CD4-positive, alpha-beta T cell treated with Interleukin-17A for 1 hour (primary cell): ENCODE results near the gene SFTPB.
"Not testable (repeated sequence)": the region's sequence is repeated elsewhere in the genome, so short reads cannot be mapped to it uniquely, and the experiment has no call there.

Experiments
- DNase-seq: peaks from one replicate; pipeline ENCODE4 v3.0.0-alpha.2; 2020

SFTPB gene

DNA sequence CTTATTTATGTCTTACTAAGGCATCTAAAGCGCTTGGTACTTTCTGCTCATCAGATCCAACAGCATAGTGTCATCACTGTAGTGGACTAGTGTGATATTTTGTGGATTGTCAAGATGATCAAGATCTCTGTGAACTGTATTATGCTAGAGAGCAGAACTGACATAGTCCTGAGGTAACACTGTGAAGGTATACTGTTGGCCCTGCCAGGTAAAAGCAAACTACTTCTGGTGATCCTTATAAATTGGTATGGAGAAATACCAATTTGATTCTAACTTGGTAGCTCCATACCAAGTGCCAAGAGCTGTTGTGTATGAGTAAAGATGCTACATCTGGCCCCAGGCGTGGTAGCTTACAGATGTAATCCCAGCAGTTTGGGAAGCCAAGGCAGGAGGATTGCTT is 15.9 kb downstream of the SFTPB start:
- no peak for DNase-seq

DNA sequence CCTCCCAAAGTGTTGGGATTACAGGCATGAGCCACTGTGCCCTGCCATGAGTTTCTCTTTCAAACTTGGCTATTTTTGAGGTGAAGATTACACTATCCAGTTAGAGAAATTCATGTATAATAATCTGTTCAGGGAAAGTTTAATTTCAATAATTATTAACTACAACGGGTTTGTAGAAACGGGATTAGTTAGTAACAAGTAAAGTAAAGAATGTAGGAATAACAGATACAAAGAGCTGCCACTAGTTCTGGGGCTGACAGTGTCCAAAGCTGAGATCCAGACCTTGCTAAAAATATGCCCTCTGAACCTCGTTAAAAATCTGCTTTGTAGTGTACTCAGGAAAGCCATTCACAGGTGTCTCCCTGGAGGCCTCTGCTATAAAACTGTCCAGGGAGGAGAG is 16.9 kb downstream of the SFTPB start:
- DNase-seq: no peak

GRCh38 chr2:85650456-85650855 is 17.5 kb downstream of the SFTPB start:
- no peak for DNase-seq

DNA sequence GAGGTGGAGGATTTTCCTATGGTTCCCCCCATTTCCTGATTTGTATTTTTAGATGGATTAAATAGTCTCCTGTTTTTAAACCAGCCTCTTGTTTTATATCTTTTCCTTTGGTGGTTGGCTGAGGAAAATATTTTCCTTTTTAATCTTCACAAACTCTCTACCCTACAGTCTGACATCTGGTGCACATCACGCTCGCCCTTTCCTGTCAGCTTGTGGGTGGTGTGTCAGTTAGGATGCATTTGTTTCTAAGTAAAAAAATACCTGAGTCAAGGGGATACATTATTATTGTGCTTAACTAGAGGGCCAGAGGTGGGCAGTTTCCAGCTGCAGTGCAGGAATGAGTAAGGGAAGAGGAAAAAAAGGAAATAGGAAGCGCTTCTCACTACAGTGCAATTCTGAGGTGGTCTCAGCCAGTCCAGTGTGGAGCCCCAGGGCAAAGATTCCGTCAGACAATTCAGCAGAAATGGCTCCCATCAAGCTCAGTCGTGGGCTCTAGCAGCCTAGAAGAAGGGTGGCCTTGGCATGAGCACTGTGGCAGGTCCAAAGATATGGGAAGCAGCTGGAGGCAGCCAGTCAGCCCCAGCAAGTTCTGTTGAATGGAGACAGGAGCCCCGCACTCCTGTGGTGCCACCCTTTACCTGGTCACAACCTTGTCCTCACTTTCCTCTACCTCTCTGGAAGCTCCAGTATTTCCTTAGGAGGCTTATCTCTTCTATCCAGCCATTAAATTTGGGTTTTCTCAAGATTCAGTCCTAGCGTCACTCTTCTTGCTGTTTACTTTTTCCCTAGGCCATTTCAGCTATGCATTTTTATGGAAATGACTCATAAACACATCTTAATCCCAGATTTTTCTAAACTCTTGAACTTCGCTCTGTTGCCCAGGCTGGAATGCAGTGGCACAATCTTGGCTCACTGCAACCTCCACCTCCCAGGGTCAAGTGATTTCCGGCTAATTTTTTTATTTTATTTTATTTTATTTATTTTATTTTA is 18.5 kb downstream of the SFTPB start:
- DNase-seq: no peak

- peak; percentile 11 for DNase-seq
Observed at GRCh38 chr2:85648619-85649018, 19.4 kb downstream of the SFTPB start.

DNA sequence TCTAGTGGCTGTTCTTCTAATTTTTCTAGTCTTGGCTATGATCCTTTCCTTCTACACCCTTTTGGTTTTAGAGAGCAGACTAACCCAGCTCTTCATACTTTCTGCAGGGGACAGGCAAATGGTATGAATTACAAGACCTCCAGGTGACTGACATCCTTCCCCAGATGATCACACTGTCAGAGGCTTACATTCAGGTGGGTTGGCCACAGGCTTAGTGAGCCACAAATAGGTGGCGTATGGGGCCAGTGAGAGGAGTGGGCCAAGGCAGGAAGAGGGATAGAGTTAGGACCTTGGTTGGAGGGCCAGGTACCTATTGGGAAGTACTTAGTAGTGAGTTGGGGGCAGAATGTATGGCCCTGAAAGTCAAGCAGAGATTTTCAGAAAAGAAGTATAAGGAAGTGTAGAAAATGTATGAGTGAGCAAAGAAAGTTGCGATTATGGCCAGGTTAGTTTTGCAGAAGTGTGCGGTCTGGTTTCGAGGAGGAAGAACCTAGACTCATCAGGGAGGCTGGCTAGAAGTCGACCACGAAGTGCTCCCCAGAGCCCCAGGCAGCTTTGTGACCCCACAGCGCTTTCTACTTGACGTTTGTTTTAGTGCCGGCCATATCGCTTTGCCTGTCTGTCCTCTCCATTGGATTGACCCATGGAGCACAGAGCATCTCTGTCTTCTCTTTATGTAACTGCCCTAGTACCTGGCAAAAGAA is 20.0 kb downstream of the SFTPB start:
- no peak for DNase-seq

DNA sequence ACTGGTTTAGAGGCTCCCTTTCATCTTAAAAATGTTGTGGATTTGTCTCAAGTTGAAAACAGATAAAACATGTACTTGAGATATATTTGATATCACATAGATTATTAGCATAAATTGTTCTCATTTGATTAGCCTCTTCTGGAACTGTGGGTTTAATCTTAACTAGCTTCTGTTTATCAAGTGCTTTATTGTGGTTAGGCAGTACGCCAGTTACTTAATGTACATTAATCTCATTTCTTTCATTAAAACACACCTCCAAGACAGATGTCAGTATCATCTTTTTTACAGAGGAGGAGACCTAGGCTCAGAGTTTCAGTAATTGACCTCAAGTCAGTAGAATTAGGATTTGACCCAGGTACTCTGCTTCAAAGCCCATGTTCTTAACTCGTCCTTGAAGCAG is 21.8 kb downstream of the SFTPB start:
- DNase-seq: no peak

GRCh38 chr2:85644909-85645308 is 23.1 kb downstream of the SFTPB start:
- DNase-seq: no peak

DNA sequence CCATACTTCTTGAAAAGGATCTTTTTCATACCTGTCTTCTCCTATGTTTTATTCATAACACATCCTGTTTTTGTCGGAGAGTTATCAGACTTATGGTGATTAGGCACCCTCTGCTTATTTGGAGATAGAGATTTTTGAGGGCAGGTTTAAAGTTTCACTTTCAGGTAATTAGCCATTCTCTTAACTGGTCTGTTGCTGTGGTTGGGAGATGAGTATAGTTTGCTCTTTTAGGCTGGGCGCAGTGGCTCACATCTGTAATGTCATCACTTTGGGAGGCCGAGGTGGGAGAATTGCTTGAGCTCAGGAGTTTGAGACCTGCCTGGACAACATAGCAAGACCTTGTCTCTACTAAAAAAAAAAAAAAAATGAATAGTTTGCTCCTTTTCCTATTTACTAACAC is 25.3 kb downstream of the SFTPB start:
- DNase-seq: peak; percentile 25

DNA sequence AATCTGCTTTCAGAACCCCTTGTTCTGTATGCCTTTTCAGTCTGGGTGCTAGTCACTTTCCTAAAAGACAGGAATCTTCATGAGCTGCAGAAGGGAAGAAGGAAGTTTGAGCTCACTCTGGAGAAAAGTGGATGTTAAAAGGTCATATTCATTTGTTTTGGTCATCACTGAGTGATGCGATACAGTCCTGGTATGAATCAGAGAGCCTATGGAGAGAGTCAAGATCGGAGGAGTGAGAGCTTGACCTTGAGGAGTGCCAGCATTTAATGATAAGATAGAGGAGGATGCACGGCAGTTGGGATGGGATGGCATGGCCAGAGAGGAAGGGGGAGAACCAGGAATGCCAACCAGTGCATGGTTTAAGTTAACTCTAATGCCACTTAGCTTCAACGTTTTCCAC is 32.4 kb downstream of the SFTPB start:
- DNase-seq: no peak

DNA sequence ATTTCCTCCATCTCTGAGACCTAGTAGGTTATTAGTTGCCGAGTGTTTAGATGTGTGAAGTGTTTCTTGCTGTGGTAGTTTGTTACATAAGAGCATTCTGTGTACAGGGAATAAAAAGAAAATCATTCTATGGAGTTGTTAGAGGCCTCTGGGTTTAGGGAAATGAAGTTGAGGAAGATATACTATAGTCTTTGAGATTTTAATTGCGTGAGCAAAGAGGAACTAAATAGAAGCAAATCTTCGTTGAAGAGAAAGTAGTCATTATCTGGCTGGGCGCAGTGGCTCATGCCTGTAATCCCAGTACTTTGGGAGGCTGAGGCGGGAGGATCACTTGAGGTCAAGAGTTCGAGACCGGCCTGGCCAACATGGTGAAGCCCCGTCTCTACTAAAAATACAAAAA is 33.0 kb downstream of the SFTPB start:
- no peak for DNase-seq

GRCh38 chr2:85631316-85631715 is 36.7 kb downstream of the SFTPB start:
- no peak for DNase-seq

DNA sequence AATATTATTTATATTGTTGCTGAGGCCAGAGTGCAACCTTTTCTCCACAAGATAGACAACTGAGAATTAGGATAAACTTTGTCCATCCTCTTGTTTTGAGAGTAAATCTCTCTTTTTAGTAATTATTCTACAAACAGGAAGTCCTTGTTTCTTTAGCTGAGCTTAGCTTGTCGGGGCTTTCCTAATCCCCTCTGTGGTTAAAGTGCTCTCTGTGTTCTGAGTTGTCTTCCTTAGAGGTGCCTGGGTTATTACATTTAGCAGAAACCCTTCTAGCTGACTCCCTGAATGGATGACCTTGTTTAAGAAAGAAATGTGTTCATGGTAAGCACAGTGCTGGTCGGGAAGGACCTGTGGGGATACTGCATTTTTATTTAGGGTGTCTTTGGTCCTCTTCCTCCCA is 39.3 kb downstream of the SFTPB start:
- peak; percentile 22 for DNase-seq

DNA sequence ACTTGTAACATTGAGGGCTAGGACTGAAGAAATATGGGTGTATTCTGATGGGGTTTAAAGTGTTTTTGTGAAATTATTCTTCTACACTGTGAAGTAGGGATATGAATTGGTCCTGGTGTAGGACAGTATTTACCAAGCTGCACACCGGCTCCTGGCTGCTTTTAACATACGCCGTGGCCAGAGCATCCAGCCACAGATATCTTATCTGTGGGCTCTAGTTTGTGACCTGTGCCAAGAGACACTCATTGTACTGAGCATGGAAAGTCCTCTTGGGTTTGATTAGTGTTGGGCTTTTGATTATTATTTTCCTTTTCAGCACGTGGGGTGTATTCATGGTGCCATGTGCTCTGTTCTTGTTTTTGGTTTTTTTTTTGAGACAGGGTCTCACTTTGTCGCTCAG is 44.0 kb downstream of the SFTPB start:
- no peak for DNase-seq

DNA sequence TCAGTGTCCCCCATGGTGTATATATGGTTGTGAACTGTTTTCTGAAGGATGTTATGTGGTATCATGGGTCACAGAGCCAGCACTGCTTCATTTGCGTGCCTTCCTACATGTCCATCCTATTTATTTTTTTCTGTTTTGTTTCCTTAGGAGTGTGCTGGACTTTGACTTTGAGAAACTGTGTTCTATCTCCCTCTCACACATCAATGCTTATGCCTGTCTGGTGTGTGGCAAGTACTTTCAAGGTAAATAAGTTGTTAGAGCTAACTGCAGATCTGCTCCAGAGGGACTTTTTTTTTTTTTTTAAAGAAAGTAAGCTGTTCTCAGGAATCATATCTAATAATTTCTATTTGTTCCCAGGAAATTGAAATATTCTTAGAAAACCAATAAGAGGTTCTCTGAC is 46.7 kb downstream of the SFTPB start:
- no peak for DNase-seq

GRCh38 chr2:85619617-85620016 is 48.4 kb downstream of the SFTPB start:
- DNase-seq: no peak

DNA sequence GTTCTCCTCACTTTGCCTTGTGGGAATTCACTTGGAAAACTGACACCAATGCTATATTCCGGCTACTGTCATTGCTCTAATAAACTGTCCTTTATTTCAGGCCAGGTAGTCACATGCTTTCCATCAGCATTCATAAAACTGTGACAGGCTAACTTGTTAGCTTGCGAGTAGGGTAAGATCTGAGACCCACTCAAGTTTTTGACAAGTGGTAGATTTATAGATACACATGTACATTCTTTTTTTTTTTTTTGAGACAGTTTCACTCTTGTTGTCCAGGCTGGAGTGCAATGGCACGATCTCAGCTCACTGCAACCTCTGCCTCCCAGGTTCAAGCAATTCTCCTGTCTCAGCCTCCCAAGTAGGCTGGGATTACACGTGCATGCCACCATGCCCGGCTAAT is 50.3 kb downstream of the SFTPB start:
- not testable (repeated sequence) for DNase-seq

- no peak for DNase-seq
Observed at GRCh38 chr2:85615413-85615728, 52.6 kb downstream of the SFTPB start.

GRCh38 chr2:85614757-85615156 is 53.2 kb downstream of the SFTPB start:
- DNase-seq: not testable (repeated sequence)

DNA sequence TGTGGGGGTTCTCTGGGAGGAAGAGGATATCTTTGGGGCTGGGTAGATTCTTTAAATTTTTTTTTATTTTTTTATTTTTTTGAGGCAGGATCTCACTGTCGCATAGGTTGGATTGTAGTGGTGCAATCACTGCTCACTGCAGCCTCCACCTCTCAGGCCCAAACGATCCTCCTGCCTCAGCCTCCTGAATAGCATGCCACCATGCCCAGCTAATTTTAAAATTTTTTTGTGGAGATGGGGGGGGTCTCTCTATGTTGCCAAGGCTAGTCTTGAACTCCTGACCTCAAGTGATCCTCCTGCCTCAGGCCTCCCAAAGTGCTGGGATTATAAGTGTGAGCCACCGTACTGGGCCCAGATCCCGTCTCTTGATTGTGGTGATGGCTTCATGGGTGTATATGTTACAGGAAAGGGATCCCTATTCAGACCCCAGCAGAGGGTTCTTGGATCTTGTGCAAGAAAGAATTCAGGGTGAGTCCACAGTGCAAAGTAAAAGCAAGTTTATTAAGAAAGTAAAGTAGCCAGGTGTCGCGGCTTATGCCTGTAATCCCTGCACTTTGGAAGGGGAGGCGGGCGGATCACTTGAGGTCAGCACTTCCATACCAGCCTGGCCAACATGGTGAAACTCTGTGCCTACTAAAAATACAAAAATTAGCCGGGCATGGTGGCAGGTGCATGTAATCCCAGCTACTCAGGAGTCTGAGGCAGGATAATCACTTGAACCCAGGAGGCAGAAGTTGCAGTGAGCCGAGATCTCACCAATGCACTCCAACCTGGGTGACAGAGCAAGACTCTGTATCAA is 54.1 kb downstream of the SFTPB start:
- no peak for DNase-seq

GRCh38 chr2:85611705-85612587 is 56.1 kb downstream of the SFTPB start, which contains the start of gene C2orf68:
C2orf68 (minus strand) TSS chr2:85612066; CDS start chr2:85611984, 82 bp downstream.
- peak; percentile 87 for DNase-seq

DNA sequence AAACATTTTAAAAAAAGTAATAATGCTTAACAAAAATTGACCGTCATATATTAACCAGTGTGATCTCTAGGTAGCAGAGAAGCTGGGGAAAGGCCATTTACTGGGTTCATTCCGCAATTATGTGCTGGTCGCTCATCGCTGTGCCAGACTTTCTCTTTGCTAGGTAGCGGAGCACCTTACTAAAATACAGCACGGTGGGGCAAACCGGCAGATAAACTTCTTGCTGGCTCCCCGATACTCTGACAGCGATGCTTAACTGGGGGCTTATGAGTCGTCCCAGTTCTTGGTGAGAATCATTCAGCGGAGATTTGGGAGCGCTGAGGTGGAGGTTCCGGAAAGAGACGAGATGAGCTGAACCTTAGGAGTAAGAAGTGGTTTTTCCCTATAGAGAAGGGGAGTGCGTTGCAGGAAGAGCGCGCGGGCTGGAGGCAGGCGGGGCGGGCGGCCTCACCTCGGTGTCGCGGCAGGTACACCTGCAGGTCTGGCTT is 56.7 kb downstream of the SFTPB start:
- no peak for DNase-seq
